Endothelial cell of umbilical vein (primary cell): ENCODE data around the gene ENTR1. TPM values are rescaled to one million over a fixed set of nuclear protein-coding genes. Genes with fewer than 3 reads are reported as not detected.

ENCODE experiments used
- BruUV-seq: library from RNA; stranded (reverse); fragments of 400-500 nt; replicated peaks from 2 replicates; lab custom pipeline; 2021; lab: Mats Ljungman, UMichigan
- CTCF ChIA-PET: fragments of 300-600, 350-600 bp; sonication (Branson Sonifier 250); formaldehyde crosslinking; loops from one replicate; lab custom pipeline; 2021; ENCODE audit warnings: antibody characterized with exemption, inconsistent platforms; lab: Charles Lee
- POLR2A ChIA-PET: fragments of 300-600, 350-600 bp; sonication (Branson Sonifier 250); formaldehyde crosslinking; loops from one replicate; lab custom pipeline; 2021; ENCODE audit warnings: antibody characterized with exemption, inconsistent platforms; lab: Charles Lee
- DNase-seq: peaks from one replicate; pipeline ENCODE4 v3.0.0-alpha.2; 2011; ENCODE audit warnings: low read depth, low spot score
- FAIRE-seq: peaks from 2 replicates; lab custom pipeline; 2011; peaks lifted over from hg19 to GRCh38; lab: Jason Lieb, UNC
- H2AFZ ChIP-seq: 2 replicates; pipeline ENCODE4 v1.6.0; 2012; ENCODE audit warnings: low read depth, low read length, control low read depth, inconsistent platforms
- H3K27ac ChIP-seq: 2 replicates; pipeline ENCODE4 v1.5.1; 2011; ENCODE audit warnings: low read depth, mild to moderate bottlenecking, control low read depth, low read length, moderate library complexity; ENCODE audit not compliant: insufficient read depth
- H3K27me3 ChIP-seq, 2 experiments: 2 replicates each; pipeline versions ENCODE4 v1.6.0 to v1.6.1; 2011; ENCODE audit warnings: low read length in 2 of 2, mixed read lengths in 1 of 2; ENCODE audit not compliant: control insufficient read depth in 2 of 2, insufficient read depth in 2 of 2
- H3K36me3 ChIP-seq, 2 experiments: 2 replicates in 1 of 2; 3 replicates in 1 of 2; pipeline ENCODE4 v1.5.1; 2011; ENCODE audit warnings: low read length in 2 of 2, mild to moderate bottlenecking in 1 of 2, moderate library complexity in 1 of 2; ENCODE audit not compliant: control insufficient read depth in 2 of 2, insufficient read depth in 2 of 2; ENCODE audit errors: extremely low read depth in 1 of 2
- H3K4me1 ChIP-seq: 3 replicates; pipeline ENCODE4 v1.5.1; 2011; ENCODE audit warnings: mild to moderate bottlenecking, low read length; ENCODE audit not compliant: control insufficient read depth, insufficient read depth; ENCODE audit errors: extremely low read depth
- H3K4me2 ChIP-seq: 2 replicates; pipeline ENCODE4 v1.6.1; 2011; ENCODE audit warnings: low read length, control low read depth, mixed read lengths; ENCODE audit not compliant: insufficient read depth
- H3K4me3 ChIP-seq, 3 experiments: fragments of 200-600 bp in 1 of 3; sonication (generic), shearing (Covaris generic) in 1 of 3; replicated peaks in 1 of 3; 2 replicates each; pipeline ENCODE4 v1.5.1; 2011 to 2016; ENCODE audit warnings: control low read depth in 3 of 3, low read length in 3 of 3, mild to moderate bottlenecking in 2 of 3, inconsistent platforms in 1 of 3, low read depth in 1 of 3, moderate library complexity in 1 of 3; ENCODE audit not compliant: insufficient read depth in 1 of 3
- H3K79me2 ChIP-seq: 2 replicates; pipeline ENCODE4 v1.6.0; 2012; ENCODE audit warnings: low read length, inconsistent platforms; ENCODE audit not compliant: control insufficient read depth, insufficient read depth
- H3K9ac ChIP-seq: replicated peaks from 2 replicates; pipeline ENCODE3; 2011; ENCODE audit warnings: low read length, control low read depth; ENCODE audit not compliant: insufficient read depth; ENCODE audit errors: extremely low read depth
- H3K9me1 ChIP-seq: replicated peaks from 3 replicates; pipeline ENCODE4 v1.6.0; 2011; ENCODE audit warnings: mild to moderate bottlenecking, low read length; ENCODE audit not compliant: control insufficient read depth, insufficient read depth; ENCODE audit errors: extremely low read depth
- H3K9me3 ChIP-seq: replicated peaks from 2 replicates; pipeline ENCODE4 v1.5.1; 2012; ENCODE audit warnings: low read length, inconsistent platforms; ENCODE audit not compliant: control insufficient read depth, insufficient read depth
- H4K20me1 ChIP-seq: replicated peaks from 2 replicates; pipeline ENCODE3; 2011; ENCODE audit warnings: mild to moderate bottlenecking, low read length; ENCODE audit not compliant: control insufficient read depth, insufficient read depth; ENCODE audit errors: extremely low read depth
- EZH2 ChIP-seq: IDR thresholded peaks from 2 replicates; pipeline ENCODE4 v1.6.1; 2012; ENCODE audit warnings: borderline replicate concordance, low read depth, mild to moderate bottlenecking, moderate library complexity, low read length, inconsistent platforms; ENCODE audit not compliant: severe bottlenecking
- JUN ChIP-seq: IDR thresholded peaks from 2 replicates; pipeline ENCODE4 v1.6.1; 2011; ENCODE audit warnings: borderline replicate concordance, low read depth; ENCODE audit not compliant: insufficient read length, insufficient read depth
- MAX ChIP-seq: IDR thresholded peaks from 2 replicates; pipeline ENCODE4 v1.6.1; 2011; ENCODE audit not compliant: insufficient read depth, insufficient read length
- MYC ChIP-seq: IDR thresholded peaks from one replicate; pipeline ENCODE4 v1.6.1; 2011; ENCODE audit warnings: mild to moderate bottlenecking, low read depth, low read length
- POLR2A ChIP-seq: IDR thresholded peaks from 2 replicates; pipeline ENCODE4 v1.6.1; 2012; ENCODE audit warnings: low read depth, mild to moderate bottlenecking, control low read depth, low read length
- POLR2AphosphoS5 ChIP-seq: IDR thresholded peaks from 2 replicates; pipeline ENCODE4 v1.6.1; 2012; ENCODE audit warnings: low read depth, mild to moderate bottlenecking, control low read depth, low read length, moderate library complexity; ENCODE audit not compliant: insufficient read depth
- dilution Hi-C: fragments of 300-500 bp; cut with MboI; formaldehyde crosslinking; loops from one replicate; pipeline ENCODE4 v1.15.0; 2019; ENCODE audit warnings: low sequenced_read_pairs; ENCODE audit not compliant: extremely low pct_ligation_motif_present
- intact Hi-C: fragments of 100-400 bp; cut with micrococcal nuclease; formaldehyde crosslinking; loops from one replicate; pipeline ENCODE4 v1.10.0; 2022
- polyA plus RNA-seq, 4 experiments: library from polyadenylated mRNA; depleted of rRNA in 3 of 4; stranded (reverse) in 3 of 4; unstranded in 1 of 4; fragments of >200 nt; gene quantifications; 2 replicates each; pipeline versions ENCODE4 v1.2.1 to v1.2.3, GENCODE V29; 2011 to 2012; ENCODE audit warnings: missing spikeins in 1 of 4
- total RNA-seq: library from RNA; stranded (reverse); gene quantifications from 2 replicates; pipeline ENCODE4 v1.2.3, GENCODE V29; 2021
- TF ChIP-seq, protein P1 (sequence below), 2 donors: IDR thresholded peaks; 1 replicate in 1 of 2; 2 replicates in 1 of 2; pipeline ENCODE4 v1.5.1; 2011; ENCODE audit warnings: low read length in 2 of 2, mild to moderate bottlenecking in 2 of 2, moderate library complexity in 2 of 2, control low read depth in 1 of 2, inconsistent platforms in 1 of 2, low read depth in 1 of 2; ENCODE audit not compliant: insufficient read depth in 1 of 2; ENCODE audit errors: extremely low read depth in 1 of 2

The ENTR1 gene
- total and polyA plus RNA-seq, 2 donors (not counting 3 experiments of a cell fraction or from before 2014, with no cell fraction given): 36.0 to 61.6 TPM

GRCh38 chr9:136418182-136419091 is 8.0 kb upstream of the ENTR1 start:
- H2AFZ ChIP-seq: no peak overlapping the region
- no peak overlapping the region for H3K27ac ChIP-seq
- H3K27me3 ChIP-seq: no peaks in the 10 kb centered on the region
- H3K9me1 ChIP-seq: no peaks in the 10 kb centered on the region
- dilution Hi-C loops (no loop called here), intact Hi-C loops (no loop called here)
- H3K4me1 ChIP-seq: no peaks in the 10 kb centered on the region
- H3K4me2 ChIP-seq: no peak overlapping the region
- H3K79me2 ChIP-seq: peaks cover 2% of the 10 kb centered on the region
- CTCF ChIA-PET: interaction anchor here (1.4 kb wide), 1 partner anchor 9 kb away, joined by 4 read pairs; the partner anchor contains the start of genes ENTR1 and PMPCA
- TF ChIP-seq EZH2 (no peak), JUN (no peak), MAX (no peak), MYC (no peak), POLR2AphosphoS5 (no peak), POLR2A (no peak)
- TF ChIP-seq, protein P1, sequence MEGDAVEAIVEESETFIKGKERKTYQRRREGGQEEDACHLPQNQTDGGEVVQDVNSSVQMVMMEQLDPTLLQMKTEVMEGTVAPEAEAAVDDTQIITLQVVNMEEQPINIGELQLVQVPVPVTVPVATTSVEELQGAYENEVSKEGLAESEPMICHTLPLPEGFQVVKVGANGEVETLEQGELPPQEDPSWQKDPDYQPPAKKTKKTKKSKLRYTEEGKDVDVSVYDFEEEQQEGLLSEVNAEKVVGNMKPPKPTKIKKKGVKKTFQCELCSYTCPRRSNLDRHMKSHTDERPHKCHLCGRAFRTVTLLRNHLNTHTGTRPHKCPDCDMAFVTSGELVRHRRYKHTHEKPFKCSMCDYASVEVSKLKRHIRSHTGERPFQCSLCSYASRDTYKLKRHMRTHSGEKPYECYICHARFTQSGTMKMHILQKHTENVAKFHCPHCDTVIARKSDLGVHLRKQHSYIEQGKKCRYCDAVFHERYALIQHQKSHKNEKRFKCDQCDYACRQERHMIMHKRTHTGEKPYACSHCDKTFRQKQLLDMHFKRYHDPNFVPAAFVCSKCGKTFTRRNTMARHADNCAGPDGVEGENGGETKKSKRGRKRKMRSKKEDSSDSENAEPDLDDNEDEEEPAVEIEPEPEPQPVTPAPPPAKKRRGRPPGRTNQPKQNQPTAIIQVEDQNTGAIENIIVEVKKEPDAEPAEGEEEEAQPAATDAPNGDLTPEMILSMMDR (IDR thresholded peaks at IDR 0.05; ENCODE audit: extremely low read depth in 1 of 2, insufficient read depth in 1 of 2, low read depth in 1 of 2, low read length in 2 of 2): no peak
- H3K4me3 ChIP-seq: no peak overlapping the region
- POLR2A ChIA-PET: no interaction called here
- no TSS peak for BruUV-seq
- no peaks in the 10 kb centered on the region for H3K9me3 ChIP-seq
- peaks cover 27 to 70% of the 10 kb centered on the region in 2 experiments for H3K36me3 ChIP-seq
- H4K20me1 ChIP-seq: no peaks in the 10 kb centered on the region
- FAIRE-seq: no peak
- no peak for DNase-seq
- H3K9ac ChIP-seq: no peak overlapping the region
